K562 (cell line): ENCODE results near the gene MTHFR. TPM values are rescaled to one million over a fixed set of nuclear protein-coding genes. Genes with fewer than 3 reads are reported as not detected.
A peak's percentile ranks its signal among the peaks of the same experiment; 100 is the strongest.

Source experiments
- CEBPZ ChIP-seq: fragments of 150-350 bp; IDR thresholded peaks from 2 replicates; pipeline ENCODE4 v1.6.1; 2014; ENCODE audit warnings: low read depth, mild to moderate bottlenecking, low read length, borderline replicate concordance
- FOXP1 ChIP-seq: sonication (generic); formaldehyde crosslinking; IDR thresholded peaks from 2 replicates; pipeline ENCODE4 v1.8.0; 2022; ENCODE audit warnings: mild to moderate bottlenecking, missing genetic modification reagents
- LCOR ChIP-seq: sonication (generic); formaldehyde crosslinking; IDR thresholded peaks from 2 replicates; pipeline ENCODE4 v1.8.0; 2022; ENCODE audit warnings: mild to moderate bottlenecking, missing genetic modification reagents
- MAFG ChIP-seq: fragments of 450-650 bp; conservative IDR thresholded peaks from 2 replicates; pipeline ENCODE4 v1.6.1; 2016; ENCODE audit warnings: missing genetic modification characterization, missing compliant biosample characterization
- NFE2L1 ChIP-seq: fragments of 450-650 bp; IDR thresholded peaks from 2 replicates; pipeline ENCODE4 v1.6.1; 2016; ENCODE audit warnings: missing genetic modification characterization, low read depth, mild to moderate bottlenecking, missing compliant biosample characterization, moderate library complexity, borderline replicate concordance
- NR1H2 ChIP-seq: sonication (generic); formaldehyde crosslinking; IDR thresholded peaks from 2 replicates; pipeline ENCODE4 v1.4.0; 2020; ENCODE audit warnings: mild to moderate bottlenecking, missing genetic modification reagents
- PHB2 ChIP-seq: fragments of 450-650 bp; IDR thresholded peaks from 2 replicates; pipeline ENCODE4 v1.6.1; 2017; ENCODE audit warnings: low read depth
- RBM22 ChIP-seq: fragments of 200-400 bp; formaldehyde crosslinking; IDR thresholded peaks from 2 replicates; pipeline ENCODE4 v1.6.1; 2018; ENCODE audit warnings: low read length, low read depth; ENCODE audit not compliant: poor library complexity, severe bottlenecking
- RNF219 ChIP-seq: fragments of 250-450 bp; sonication (Bioruptor Pico); IDR thresholded peaks from 2 replicates; pipeline ENCODE4 v1.5.0; 2022; ENCODE audit warnings: mild to moderate bottlenecking
- TBL1XR1 ChIP-seq, 2 experiments: IDR thresholded peaks; 2 replicates each; pipeline ENCODE4 v1.6.1; 2012; ENCODE audit warnings: improper control_type of control experiment in 2 of 2, low read length in 2 of 2, mild to moderate bottlenecking in 1 of 2
- ZNF134 ChIP-seq: fragments of 250-450 bp; sonication (Bioruptor Pico); conservative IDR thresholded peaks from 2 replicates; pipeline ENCODE4 v1.4.0; 2020
- ZNF165 ChIP-seq: fragments of 250-450 bp; sonication (Bioruptor Pico); IDR thresholded peaks from 2 replicates; pipeline ENCODE4 v1.4.0; 2020; ENCODE audit warnings: borderline replicate concordance
- ZNF41 ChIP-seq: fragments of 250-450 bp; sonication (Bioruptor Pico); conservative IDR thresholded peaks from 2 replicates; pipeline ENCODE4 v1.4.0; 2020; ENCODE audit warnings: mild to moderate bottlenecking
- ZNF57 ChIP-seq: fragments of 450-650 bp; formaldehyde crosslinking; IDR thresholded peaks from 2 replicates; pipeline ENCODE4 v1.4.0; 2020; ENCODE audit warnings: mild to moderate bottlenecking, moderate library complexity
- polyA plus RNA-seq, 8 experiments: library from polyadenylated mRNA; depleted of rRNA in 4 of 8; stranded (reverse) in 5 of 8; unstranded in 3 of 8; fragments of >200 nt; fragmentation: Nextera tagmentation in 2 of 8; fragmentation: Illumina TruSeq in 1 of 8; extraction: Ambion mirVana in 2 of 8; extraction: Trizol in 1 of 8; gene quantifications; 2 replicates each; pipeline versions ENCODE4 v1.2.1 to v1.2.3, GENCODE V29; 2011 to 2014; ENCODE audit warnings: inconsistent platforms in 1 of 8, missing spikeins in 1 of 8
- total RNA-seq, 7 experiments: library from RNA; depleted of rRNA in 6 of 7; stranded (reverse); fragments of >200 nt in 6 of 7; fragmentation: Illumina TruSeq in 2 of 7; extraction: Trizol in 2 of 7; gene quantifications; 2 replicates each; pipeline versions ENCODE4 v1.2.1 to v1.2.3, GENCODE V29; 2011 to 2021; ENCODE audit warnings: low replicate concordance in 1 of 7
- TF ChIP-seq, protein P1 (sequence below): fragments of 450-650 bp; formaldehyde crosslinking; IDR thresholded peaks from 2 replicates; pipeline ENCODE4 v1.4.0; 2020; ENCODE audit warnings: mild to moderate bottlenecking, moderate library complexity
- TF ChIP-seq, protein P2 (sequence below): fragments of 250-450 bp; sonication (Bioruptor Pico); IDR thresholded peaks from 2 replicates; pipeline ENCODE4 v1.8.0; 2022; ENCODE audit warnings: inconsistent platforms, mild to moderate bottlenecking, moderate library complexity, borderline replicate concordance
- TF ChIP-seq, protein P3 (sequence below): fragments of 450-650 bp; formaldehyde crosslinking; IDR thresholded peaks from 2 replicates; pipeline ENCODE4 v1.4.0; 2022; ENCODE audit warnings: missing genetic modification characterization

MTHFR gene
- total and polyA plus RNA-seq, 9 of the 15 experiments (the other 6 are each of a cell fraction or from before 2014, with no cell fraction given), result 5.0 to 104 (median 62.6) TPM

DNA sequence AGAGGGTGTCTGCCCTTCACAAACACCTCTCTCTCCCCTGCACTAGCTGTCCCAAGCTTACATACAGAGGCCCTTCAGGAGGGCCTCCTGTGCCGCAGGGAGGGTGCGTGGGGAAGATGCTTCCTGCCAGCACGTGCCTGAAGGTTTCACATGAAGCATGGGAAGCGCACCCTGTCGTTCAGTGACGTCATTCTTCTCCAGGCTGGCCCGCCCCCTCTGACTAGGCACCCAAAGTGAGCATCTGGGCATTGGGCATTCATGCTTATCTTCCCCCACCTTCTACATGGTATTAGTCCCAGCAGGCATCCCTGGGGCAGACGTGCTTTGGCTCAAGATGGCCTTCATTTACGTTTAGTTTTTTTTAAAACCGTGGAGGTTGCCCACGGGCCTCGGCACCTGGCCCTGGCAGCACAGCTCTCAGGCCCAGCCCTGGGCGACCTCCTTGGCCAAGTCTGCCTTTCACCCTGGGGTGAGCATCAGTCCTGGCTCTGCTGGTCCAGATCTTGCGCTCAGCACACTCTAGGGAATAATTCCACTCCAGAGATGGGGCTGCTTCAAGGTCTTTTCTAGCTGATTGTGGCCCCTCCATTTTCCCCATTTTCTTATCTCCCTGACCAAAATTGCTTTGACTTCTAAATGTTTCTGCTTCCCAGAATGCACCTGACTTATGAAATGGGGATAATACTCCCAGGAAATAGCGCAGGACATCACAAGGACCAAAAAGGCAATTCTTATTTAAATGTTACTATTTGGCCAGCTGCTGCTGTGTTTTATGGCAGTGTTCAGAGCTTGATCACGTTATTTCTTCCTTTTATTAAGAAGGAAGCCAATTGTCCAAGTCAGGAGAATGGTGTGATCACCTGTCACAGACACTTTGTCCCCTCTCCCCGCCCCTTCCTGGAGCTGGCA is 35.7 kb upstream of the MTHFR start (continued):
- no peak for TF ChIP-seq PHB2
- TF ChIP-seq, protein P1, sequence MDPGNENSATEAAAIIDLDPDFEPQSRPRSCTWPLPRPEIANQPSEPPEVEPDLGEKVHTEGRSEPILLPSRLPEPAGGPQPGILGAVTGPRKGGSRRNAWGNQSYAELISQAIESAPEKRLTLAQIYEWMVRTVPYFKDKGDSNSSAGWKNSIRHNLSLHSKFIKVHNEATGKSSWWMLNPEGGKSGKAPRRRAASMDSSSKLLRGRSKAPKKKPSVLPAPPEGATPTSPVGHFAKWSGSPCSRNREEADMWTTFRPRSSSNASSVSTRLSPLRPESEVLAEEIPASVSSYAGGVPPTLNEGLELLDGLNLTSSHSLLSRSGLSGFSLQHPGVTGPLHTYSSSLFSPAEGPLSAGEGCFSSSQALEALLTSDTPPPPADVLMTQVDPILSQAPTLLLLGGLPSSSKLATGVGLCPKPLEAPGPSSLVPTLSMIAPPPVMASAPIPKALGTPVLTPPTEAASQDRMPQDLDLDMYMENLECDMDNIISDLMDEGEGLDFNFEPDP (CRISPR knock-in tag), result no peak
- no peak for TF ChIP-seq NR1H2 (CRISPR knock-in tag)
- TF ChIP-seq TBL1XR1 (IDR thresholded peaks at IDR 0.05; ENCODE audit: low read length in 2 of 2), result no peak
- TF ChIP-seq ZNF41, result no peak
- TF ChIP-seq, protein P2, sequence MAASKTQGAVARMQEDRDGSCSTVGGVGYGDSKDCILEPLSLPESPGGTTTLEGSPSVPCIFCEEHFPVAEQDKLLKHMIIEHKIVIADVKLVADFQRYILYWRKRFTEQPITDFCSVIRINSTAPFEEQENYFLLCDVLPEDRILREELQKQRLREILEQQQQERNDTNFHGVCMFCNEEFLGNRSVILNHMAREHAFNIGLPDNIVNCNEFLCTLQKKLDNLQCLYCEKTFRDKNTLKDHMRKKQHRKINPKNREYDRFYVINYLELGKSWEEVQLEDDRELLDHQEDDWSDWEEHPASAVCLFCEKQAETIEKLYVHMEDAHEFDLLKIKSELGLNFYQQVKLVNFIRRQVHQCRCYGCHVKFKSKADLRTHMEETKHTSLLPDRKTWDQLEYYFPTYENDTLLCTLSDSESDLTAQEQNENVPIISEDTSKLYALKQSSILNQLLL, result no peak
- no peak for TF ChIP-seq RBM22
- TF ChIP-seq ZNF134, result no peak
- TF ChIP-seq MAFG (tag), result no peak; the same call in 1 of the 2 replicates
- TF ChIP-seq FOXP1 (CRISPR knock-in tag), result no peak
- TF ChIP-seq LCOR, result no peak
- TF ChIP-seq RNF219, result no peak
- TF ChIP-seq ZNF57 (CRISPR knock-in tag), result no peak
- TF ChIP-seq ZNF165, result 0 out of 2 replicates have a peak, but pooled peaks have one; percentile 6
- TF ChIP-seq, protein P3, sequence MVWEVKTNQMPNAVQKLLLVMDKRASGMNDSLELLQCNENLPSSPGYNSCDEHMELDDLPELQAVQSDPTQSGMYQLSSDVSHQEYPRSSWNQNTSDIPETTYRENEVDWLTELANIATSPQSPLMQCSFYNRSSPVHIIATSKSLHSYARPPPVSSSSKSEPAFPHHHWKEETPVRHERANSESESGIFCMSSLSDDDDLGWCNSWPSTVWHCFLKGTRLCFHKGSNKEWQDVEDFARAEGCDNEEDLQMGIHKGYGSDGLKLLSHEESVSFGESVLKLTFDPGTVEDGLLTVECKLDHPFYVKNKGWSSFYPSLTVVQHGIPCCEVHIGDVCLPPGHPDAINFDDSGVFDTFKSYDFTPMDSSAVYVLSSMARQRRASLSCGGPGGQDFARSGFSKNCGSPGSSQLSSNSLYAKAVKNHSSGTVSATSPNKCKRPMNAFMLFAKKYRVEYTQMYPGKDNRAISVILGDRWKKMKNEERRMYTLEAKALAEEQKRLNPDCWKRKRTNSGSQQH (CRISPR knock-in tag), result no peak
- TF ChIP-seq NFE2L1 (tag), result no peak
- TF ChIP-seq CEBPZ, result no peak
